Neural progenitor cell (in vitro differentiated cells): ENCODE measurements around the gene COL26A1.

Experiments used
- CTCF ChIP-seq: fragments of 200-600 bp; sonication (generic); IDR thresholded peaks from 2 replicates; pipeline ENCODE4 v1.5.1; 2017; ENCODE audit warnings: antibody characterized with exemption, mild to moderate bottlenecking
- EZH2 ChIP-seq: fragments of 200-600 bp; sonication (generic); IDR thresholded peaks from 2 replicates; pipeline ENCODE4 v1.6.1; 2017; ENCODE audit warnings: antibody characterized with exemption, mild to moderate bottlenecking, moderate library complexity
- EZH2phosphoT487 ChIP-seq: fragments of 200-600 bp; sonication (generic); IDR thresholded peaks from 2 replicates; pipeline ENCODE4 v1.6.1; 2017; ENCODE audit warnings: antibody characterized with exemption

GRCh38 chr7:101442426-101443070 lies 79.9 kb downstream of the COL26A1 start:
- TF ChIP-seq CTCF (no peak), EZH2 (no peak), EZH2phosphoT487 (no peak)
